Trophoblast cell (in vitro differentiated cells and primary cell): ENCODE results near the gene C1RL.

ENCODE experiments used
- DNase-seq, 2 donors: peaks; one replicate each; pipeline ENCODE4 v3.0.0-alpha.2; 2016
- H2AFZ ChIP-seq: 2 replicates; pipeline ENCODE4 v1.6.1; 2013; ENCODE audit warnings: low read length, moderate library complexity, mild to moderate bottlenecking; ENCODE audit not compliant: insufficient read depth, poor library complexity
- H2AK5ac ChIP-seq: 2 replicates; pipeline ENCODE4 v1.6.1; 2013; ENCODE audit warnings: mild to moderate bottlenecking, low read length
- H2BK120ac ChIP-seq: 2 replicates; pipeline ENCODE4 v1.6.1; 2013; ENCODE audit warnings: low read length, mild to moderate bottlenecking, moderate library complexity; ENCODE audit not compliant: insufficient read depth, poor library complexity
- H2BK12ac ChIP-seq: 2 replicates; pipeline ENCODE4 v1.6.1; 2013; ENCODE audit warnings: mild to moderate bottlenecking, low read length, moderate library complexity
- H2BK5ac ChIP-seq: 2 replicates; pipeline ENCODE4 v1.6.1; 2013; ENCODE audit warnings: low read length, low read depth, moderate library complexity, mild to moderate bottlenecking; ENCODE audit not compliant: poor library complexity
- H3K14ac ChIP-seq: 2 replicates; pipeline ENCODE4 v1.6.1; 2013; ENCODE audit warnings: mild to moderate bottlenecking, low read length
- H3K18ac ChIP-seq: 2 replicates; pipeline ENCODE4 v1.6.1; 2013; ENCODE audit warnings: mild to moderate bottlenecking, low read length
- H3K23ac ChIP-seq: 2 replicates; pipeline ENCODE4 v1.6.1; 2013; ENCODE audit warnings: low read length
- H3K27ac ChIP-seq: 2 replicates; pipeline ENCODE4 v1.5.1; 2013; ENCODE audit warnings: low read depth, mild to moderate bottlenecking, inconsistent platforms, low read length, moderate library complexity
- H3K27me3 ChIP-seq: 2 replicates; pipeline ENCODE4 v1.6.1; 2013; ENCODE audit warnings: inconsistent platforms, mild to moderate bottlenecking, low read length, moderate library complexity; ENCODE audit not compliant: insufficient read depth
- H3K36me3 ChIP-seq, 2 experiments: 1 replicate in 1 of 2; 2 replicates in 1 of 2; pipeline ENCODE4 v1.6.1; 2013; ENCODE audit warnings: low read length in 2 of 2, mild to moderate bottlenecking in 2 of 2, moderate library complexity in 1 of 2; ENCODE audit not compliant: insufficient read depth in 2 of 2, control insufficient read depth in 1 of 2
- H3K4ac ChIP-seq: 2 replicates; pipeline ENCODE4 v1.6.1; 2013; ENCODE audit warnings: low read depth, mild to moderate bottlenecking, low read length, moderate library complexity
- H3K4me1 ChIP-seq, 2 experiments: 1 replicate in 1 of 2; 2 replicates in 1 of 2; pipeline ENCODE4 v1.6.1; 2013; ENCODE audit warnings: low read length in 2 of 2, mild to moderate bottlenecking in 2 of 2, moderate library complexity in 1 of 2; ENCODE audit not compliant: insufficient read depth in 2 of 2, control insufficient read depth in 1 of 2
- H3K4me2 ChIP-seq: 2 replicates; pipeline ENCODE4 v1.6.1; 2013; ENCODE audit warnings: inconsistent platforms, mild to moderate bottlenecking, low read length, moderate library complexity
- H3K4me3 ChIP-seq: 2 replicates; pipeline ENCODE4 v1.5.1; 2013; ENCODE audit warnings: mild to moderate bottlenecking, low read depth, low read length, inconsistent platforms
- H3K79me1 ChIP-seq: one replicate; pipeline ENCODE4 v1.6.1; 2013; ENCODE audit warnings: low read length
- H3K79me2 ChIP-seq: 2 replicates; pipeline ENCODE4 v1.6.1; 2013; ENCODE audit warnings: low read length, mild to moderate bottlenecking; ENCODE audit not compliant: control insufficient read depth, insufficient read depth, poor library complexity
- H3K9ac ChIP-seq: 2 replicates; pipeline ENCODE4 v1.6.1; 2013; ENCODE audit warnings: mild to moderate bottlenecking, low read length
- H3K9me3 ChIP-seq: 2 replicates; pipeline ENCODE4 v1.6.1; 2013; ENCODE audit warnings: low read depth, mild to moderate bottlenecking, control low read depth, inconsistent platforms, low read length; ENCODE audit not compliant: insufficient read depth
- H4K12ac ChIP-seq: 2 replicates; pipeline ENCODE4 v1.6.1; 2013; ENCODE audit warnings: low read depth, mild to moderate bottlenecking, low read length, moderate library complexity
- H4K8ac ChIP-seq: 2 replicates; pipeline ENCODE4 v1.6.1; 2013; ENCODE audit warnings: low read depth, mild to moderate bottlenecking, low read length, moderate library complexity
- H4K91ac ChIP-seq: one replicate; pipeline ENCODE4 v1.6.1; 2013; ENCODE audit warnings: low read depth, mild to moderate bottlenecking, low read length, moderate library complexity
- WGBS: extraction: QIAGEN DNeasy Blood & Tissue Kit; methylation state at CpG from one replicate; pipeline ENCODE4 v1.1.7; 2013; ENCODE audit warnings: missing lambda C conversion rate; ENCODE audit not compliant: insufficient read length, insufficient coverage; ENCODE audit errors: extremely low coverage; 5-methylcytosine and 5-hydroxymethylcytosine counted together

C1RL gene

DNA sequence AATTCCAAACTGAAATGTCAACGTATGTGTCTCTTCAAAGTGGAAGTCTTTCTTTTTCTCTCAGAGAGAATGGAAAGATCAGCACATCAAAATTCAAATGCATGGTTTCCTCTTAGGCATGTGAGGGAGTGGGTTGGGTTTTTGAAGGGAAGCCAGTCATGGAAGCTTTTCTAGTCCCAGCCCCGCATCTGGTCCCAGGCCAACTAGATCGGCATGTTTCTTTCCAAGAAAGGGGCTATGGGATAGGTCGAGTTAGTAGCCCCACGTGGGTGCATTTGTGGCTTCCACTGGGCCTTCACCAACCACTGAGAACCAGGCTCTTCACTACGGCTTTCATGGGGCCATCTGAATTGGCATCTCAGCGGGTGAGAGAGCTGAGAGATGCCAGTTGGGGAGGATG lies 41.9 kb downstream of the C1RL start:
- Histone ChIP-seq H2AK5ac (no peak overlapping the region), H3K27me3 (no peaks in the 10 kb centered on the region), H3K4me1 (peaks cover 2 to 4% of the 10 kb centered on the region in 2 experiments), H3K79me2 (no peaks in the 10 kb centered on the region), H3K9me3 (no peaks in the 10 kb centered on the region), H4K8ac (no peak overlapping the region), H3K36me3 (no peaks in the 10 kb centered on the region), H4K12ac (no peak overlapping the region), H3K79me1 (no peaks in the 10 kb centered on the region), H3K23ac (no peak overlapping the region), H3K18ac (no peak overlapping the region), H3K4me2 (no peak overlapping the region), H4K91ac (no peak overlapping the region), H2BK5ac (no peak overlapping the region), H3K4me3 (no peak overlapping the region), H2BK120ac (no peak overlapping the region), H3K14ac (no peak overlapping the region), H3K27ac (no peak overlapping the region), H2BK12ac (no peak overlapping the region), H3K9ac (no peak overlapping the region), H3K4ac (no peak overlapping the region), H2AFZ (no peak overlapping the region)
- DNase-seq = no peak
- WGBS = no CpG with 5 or more reads among the region's 7 CpGs

DNA sequence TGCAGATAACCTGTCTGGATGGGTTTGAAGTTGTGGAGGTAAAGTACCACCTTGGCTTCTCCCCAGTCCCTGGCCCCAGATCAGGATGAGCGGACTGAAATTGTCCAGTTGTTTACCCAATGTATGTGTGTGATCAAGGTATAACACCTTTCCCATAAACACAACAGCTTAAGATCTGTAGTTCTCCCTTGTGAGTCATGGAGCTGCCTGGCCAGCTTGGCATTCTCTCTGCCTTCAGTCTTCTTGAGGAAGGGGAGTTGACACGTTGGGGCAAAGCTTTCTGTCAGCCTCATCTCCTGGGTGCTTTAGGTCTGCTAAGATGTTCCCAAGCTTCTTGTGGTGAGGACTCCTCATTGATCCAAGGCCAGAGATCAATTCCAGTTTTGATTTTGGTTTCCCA lies 42.4 kb downstream of the C1RL start:
- Histone ChIP-seq H3K9me3 (no peaks in the 10 kb centered on the region), H4K91ac (no peak overlapping the region)
- no CpG with 5 or more reads among the region's 2 CpGs for WGBS

DNA sequence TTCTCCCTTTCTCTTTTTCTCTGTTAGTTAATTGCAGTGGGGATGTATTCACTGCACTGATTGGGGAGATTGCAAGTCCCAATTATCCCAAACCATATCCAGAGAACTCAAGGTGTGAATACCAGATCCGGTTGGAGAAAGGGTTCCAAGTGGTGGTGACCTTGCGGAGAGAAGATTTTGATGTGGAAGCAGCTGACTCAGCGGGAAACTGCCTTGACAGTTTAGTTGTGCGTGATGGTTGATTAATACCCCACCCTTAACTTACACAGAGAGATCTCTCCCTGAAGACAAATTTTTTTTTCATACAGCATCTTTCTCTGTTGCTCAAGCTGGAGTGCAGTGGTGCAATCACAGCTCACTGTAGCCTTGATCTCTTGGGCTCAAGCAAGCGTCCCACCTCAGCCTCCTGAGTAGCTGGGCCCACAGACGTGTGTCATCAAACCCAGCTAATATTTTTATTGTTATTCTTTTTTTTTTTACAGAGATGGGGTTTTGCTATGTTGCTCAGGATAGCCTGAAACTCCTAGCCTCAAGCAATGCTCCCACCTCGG lies 43.9 kb downstream of the C1RL start:
- Histone ChIP-seq H2BK5ac (no peak overlapping the region), H3K36me3 (no peaks in the 10 kb centered on the region), H3K4me2 (no peak overlapping the region), H3K14ac (no peak overlapping the region), H3K27me3 (no peaks in the 10 kb centered on the region), H3K4ac (no peak overlapping the region), H3K4me1 (peaks cover 2 to 4% of the 10 kb centered on the region in 2 experiments), H3K23ac (no peak overlapping the region), H4K12ac (no peak overlapping the region), H3K79me2 (no peaks in the 10 kb centered on the region), H2BK120ac (no peak overlapping the region), H4K91ac (no peak overlapping the region), H4K8ac (no peak overlapping the region), H3K79me1 (no peaks in the 10 kb centered on the region), H3K27ac (no peak overlapping the region), H3K18ac (no peak overlapping the region), H3K9me3 (no peaks in the 10 kb centered on the region), H2AFZ (no peak overlapping the region), H2AK5ac (no peak overlapping the region), H2BK12ac (no peak overlapping the region), H3K4me3 (no peak overlapping the region), H3K9ac (no peak overlapping the region)
- DNase-seq = no peak
- no CpG with 5 or more reads among the region's 7 CpGs for whole genome bisulfite sequencing

More for the DNA sequence above, 42.4 kb downstream of the C1RL start:
- Histone ChIP-seq H3K14ac (no peak overlapping the region), H3K9ac (no peak overlapping the region), H4K8ac (no peak overlapping the region), H3K4ac (no peak overlapping the region), H4K12ac (no peak overlapping the region), H2AFZ (no peak overlapping the region), H2BK5ac (no peak overlapping the region), H3K79me1 (no peaks in the 10 kb centered on the region), H3K4me2 (no peak overlapping the region), H3K23ac (no peak overlapping the region), H3K27ac (no peak overlapping the region), H3K18ac (no peak overlapping the region), H3K4me1 (peaks cover 2 to 4% of the 10 kb centered on the region in 2 experiments), H3K4me3 (no peak overlapping the region), H3K79me2 (no peaks in the 10 kb centered on the region), H2AK5ac (no peak overlapping the region), H2BK120ac (no peak overlapping the region), H3K27me3 (no peaks in the 10 kb centered on the region), H2BK12ac (no peak overlapping the region), H3K36me3 (no peaks in the 10 kb centered on the region)
- peak in 1 of 2 donors; percentile 19 for DNase-seq

DNA sequence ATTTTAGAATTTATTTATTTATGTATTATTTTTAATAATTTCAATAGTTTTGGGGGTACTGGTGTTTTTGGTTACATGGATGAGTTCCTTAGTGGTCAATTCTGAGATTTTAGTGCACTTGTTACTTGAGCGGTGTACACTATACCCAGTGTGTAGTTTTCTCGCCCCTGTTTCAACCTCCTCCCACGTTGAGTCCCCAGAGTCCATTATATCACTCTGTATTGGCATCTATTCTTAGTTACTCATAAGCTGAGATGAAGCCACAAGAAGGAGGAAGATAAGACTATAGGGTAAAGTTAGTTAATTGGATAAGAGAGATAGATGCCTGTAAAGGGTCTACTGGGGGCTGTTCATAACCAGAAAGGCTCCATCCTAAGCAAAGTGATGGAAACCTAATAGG lies 44.5 kb downstream of the C1RL start:
- H3K4me1 ChIP-seq = peaks cover 2 to 4% of the 10 kb centered on the region in 2 experiments
- no peak overlapping the region for H2BK5ac ChIP-seq
- no peak overlapping the region for H4K91ac ChIP-seq
- H2AFZ ChIP-seq = no peak overlapping the region
- H3K36me3 ChIP-seq = no peaks in the 10 kb centered on the region
- no peak overlapping the region for H2AK5ac ChIP-seq
- H3K27ac ChIP-seq = no peak overlapping the region
- no peak overlapping the region for H3K14ac ChIP-seq
- H2BK12ac ChIP-seq = no peak overlapping the region
- H3K9ac ChIP-seq = no peak overlapping the region
- H3K4ac ChIP-seq = no peak overlapping the region
- H3K18ac ChIP-seq = no peak overlapping the region
- H2BK120ac ChIP-seq = no peak overlapping the region
- H3K9me3 ChIP-seq = no peaks in the 10 kb centered on the region
- no peak overlapping the region for H3K23ac ChIP-seq
- no peaks in the 10 kb centered on the region for H3K79me2 ChIP-seq
- H3K4me2 ChIP-seq = no peak overlapping the region
- H4K8ac ChIP-seq = no peak overlapping the region
- no peaks in the 10 kb centered on the region for H3K27me3 ChIP-seq
- DNase-seq = no peak
- no CpG with 5 or more reads among the region's 3 CpGs for WGBS
- no peak overlapping the region for H4K12ac ChIP-seq
- no peak overlapping the region for H3K4me3 ChIP-seq
- H3K79me1 ChIP-seq = no peaks in the 10 kb centered on the region
